ENCODE measurements around the gene SGCD.

DNA sequence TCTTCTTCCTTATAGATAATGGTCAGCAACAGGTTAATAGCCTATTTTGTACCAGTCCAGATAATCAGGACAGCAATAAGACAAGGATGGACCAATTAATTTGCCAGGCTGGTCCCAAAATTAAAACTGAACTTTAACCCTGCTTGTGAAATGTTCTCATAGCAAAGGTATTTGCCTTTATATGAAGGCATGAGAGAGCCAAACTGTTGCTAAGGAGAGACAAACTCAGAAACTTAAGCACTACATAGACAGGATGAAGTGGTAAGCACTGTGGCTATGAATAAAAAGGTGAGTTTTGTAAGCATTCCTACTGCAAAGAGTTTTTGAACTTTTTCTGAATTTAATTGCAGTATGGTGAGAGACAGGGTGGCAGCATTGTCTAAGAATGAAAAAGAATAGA, 348.4 kb downstream of the SGCD start:
- no peak for TF ChIP-seq POLR2A (IDR thresholded peaks at IDR 0.05)
- TF ChIP-seq, protein P1, sequence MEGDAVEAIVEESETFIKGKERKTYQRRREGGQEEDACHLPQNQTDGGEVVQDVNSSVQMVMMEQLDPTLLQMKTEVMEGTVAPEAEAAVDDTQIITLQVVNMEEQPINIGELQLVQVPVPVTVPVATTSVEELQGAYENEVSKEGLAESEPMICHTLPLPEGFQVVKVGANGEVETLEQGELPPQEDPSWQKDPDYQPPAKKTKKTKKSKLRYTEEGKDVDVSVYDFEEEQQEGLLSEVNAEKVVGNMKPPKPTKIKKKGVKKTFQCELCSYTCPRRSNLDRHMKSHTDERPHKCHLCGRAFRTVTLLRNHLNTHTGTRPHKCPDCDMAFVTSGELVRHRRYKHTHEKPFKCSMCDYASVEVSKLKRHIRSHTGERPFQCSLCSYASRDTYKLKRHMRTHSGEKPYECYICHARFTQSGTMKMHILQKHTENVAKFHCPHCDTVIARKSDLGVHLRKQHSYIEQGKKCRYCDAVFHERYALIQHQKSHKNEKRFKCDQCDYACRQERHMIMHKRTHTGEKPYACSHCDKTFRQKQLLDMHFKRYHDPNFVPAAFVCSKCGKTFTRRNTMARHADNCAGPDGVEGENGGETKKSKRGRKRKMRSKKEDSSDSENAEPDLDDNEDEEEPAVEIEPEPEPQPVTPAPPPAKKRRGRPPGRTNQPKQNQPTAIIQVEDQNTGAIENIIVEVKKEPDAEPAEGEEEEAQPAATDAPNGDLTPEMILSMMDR (IDR thresholded peaks at IDR 0.05) = no peak
